Progenitor cell of endocrine pancreas (in vitro differentiated cells): ENCODE measurements around the gene CLASP1. TPM values are rescaled to one million over a fixed set of nuclear protein-coding genes. Genes with fewer than 3 reads are reported as not detected.

Experiments used
- DNase-seq: peaks from one replicate; pipeline ENCODE4 v3.0.0; 2021; ENCODE audit warnings: low spot score; ENCODE audit not compliant: unreplicated experiment
- H3K27ac Mint-ChIP-seq: 2 replicates; pipeline ENCODE4 v1.8.0; 2021; ENCODE audit warnings: mild to moderate bottlenecking, moderate library complexity, mixed read lengths
- H3K27me3 Mint-ChIP-seq: 2 replicates; pipeline ENCODE4 v1.8.0; 2021; ENCODE audit warnings: mixed read lengths
- H3K36me3 Mint-ChIP-seq: 2 replicates; pipeline ENCODE4 v1.8.0; 2022; ENCODE audit warnings: mixed read lengths; ENCODE audit not compliant: insufficient read depth
- H3K4me1 Mint-ChIP-seq: 2 replicates; pipeline ENCODE4 v1.8.0; 2021; ENCODE audit warnings: low read depth, mixed read lengths
- H3K4me3 Mint-ChIP-seq: 2 replicates; pipeline ENCODE4 v1.8.0; 2021; ENCODE audit warnings: low read depth, mild to moderate bottlenecking, moderate library complexity, mixed read lengths
- H3K9me3 Mint-ChIP-seq: 2 replicates; pipeline ENCODE4 v1.8.0; 2021; ENCODE audit warnings: low read depth, mixed read lengths
- total RNA-seq: library from RNA; stranded (reverse); gene quantifications from 2 replicates; pipeline ENCODE4 v1.2.1, GENCODE V29; 2021
- TF ChIP-seq, protein P1 (sequence below): fragments of 200-600 bp; sonication (generic); IDR thresholded peaks from one replicate; pipeline ENCODE4 v1.5.0; 2021; ENCODE audit warnings: antibody characterized with exemption, mild to moderate bottlenecking; ENCODE audit not compliant: unreplicated experiment

The CLASP1 gene
- total RNA-seq, 1 donor from 2014 or later: 102 TPM

DNA sequence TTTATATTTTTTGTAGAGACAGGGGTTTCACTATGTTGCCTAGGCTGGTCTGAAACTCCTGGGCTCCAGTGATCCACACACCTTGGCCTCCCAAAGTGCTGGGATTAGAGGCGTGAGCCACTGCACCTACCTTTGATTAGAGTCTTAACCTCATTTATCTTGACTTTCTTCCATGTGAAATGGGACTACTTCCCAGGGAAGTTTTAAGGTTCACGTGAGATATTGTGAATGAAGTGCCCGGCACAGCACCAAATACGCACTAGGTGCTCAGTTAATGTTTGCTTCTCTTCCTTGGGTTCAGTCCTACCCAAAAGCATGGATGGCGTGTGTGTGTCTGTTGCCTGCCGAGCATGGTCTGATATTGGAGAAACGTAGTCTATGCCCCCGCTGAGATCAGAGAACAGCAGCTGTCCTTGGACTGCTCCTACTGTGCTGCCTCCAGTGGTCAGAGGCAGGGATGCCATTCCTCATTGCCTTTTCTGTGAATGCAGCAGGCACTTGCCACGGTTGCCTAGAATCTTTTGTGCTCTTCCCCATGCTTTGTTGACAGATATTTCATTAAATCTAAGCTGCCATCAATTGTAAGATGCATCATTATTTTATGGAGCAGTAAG lies 351.9 kb downstream of the CLASP1 start:
- no peak for DNase-seq
- TF ChIP-seq, protein P1, sequence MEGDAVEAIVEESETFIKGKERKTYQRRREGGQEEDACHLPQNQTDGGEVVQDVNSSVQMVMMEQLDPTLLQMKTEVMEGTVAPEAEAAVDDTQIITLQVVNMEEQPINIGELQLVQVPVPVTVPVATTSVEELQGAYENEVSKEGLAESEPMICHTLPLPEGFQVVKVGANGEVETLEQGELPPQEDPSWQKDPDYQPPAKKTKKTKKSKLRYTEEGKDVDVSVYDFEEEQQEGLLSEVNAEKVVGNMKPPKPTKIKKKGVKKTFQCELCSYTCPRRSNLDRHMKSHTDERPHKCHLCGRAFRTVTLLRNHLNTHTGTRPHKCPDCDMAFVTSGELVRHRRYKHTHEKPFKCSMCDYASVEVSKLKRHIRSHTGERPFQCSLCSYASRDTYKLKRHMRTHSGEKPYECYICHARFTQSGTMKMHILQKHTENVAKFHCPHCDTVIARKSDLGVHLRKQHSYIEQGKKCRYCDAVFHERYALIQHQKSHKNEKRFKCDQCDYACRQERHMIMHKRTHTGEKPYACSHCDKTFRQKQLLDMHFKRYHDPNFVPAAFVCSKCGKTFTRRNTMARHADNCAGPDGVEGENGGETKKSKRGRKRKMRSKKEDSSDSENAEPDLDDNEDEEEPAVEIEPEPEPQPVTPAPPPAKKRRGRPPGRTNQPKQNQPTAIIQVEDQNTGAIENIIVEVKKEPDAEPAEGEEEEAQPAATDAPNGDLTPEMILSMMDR: peak; percentile 75
- no peaks in the 10 kb centered on the region for H3K4me1 Mint-ChIP-seq

DNA sequence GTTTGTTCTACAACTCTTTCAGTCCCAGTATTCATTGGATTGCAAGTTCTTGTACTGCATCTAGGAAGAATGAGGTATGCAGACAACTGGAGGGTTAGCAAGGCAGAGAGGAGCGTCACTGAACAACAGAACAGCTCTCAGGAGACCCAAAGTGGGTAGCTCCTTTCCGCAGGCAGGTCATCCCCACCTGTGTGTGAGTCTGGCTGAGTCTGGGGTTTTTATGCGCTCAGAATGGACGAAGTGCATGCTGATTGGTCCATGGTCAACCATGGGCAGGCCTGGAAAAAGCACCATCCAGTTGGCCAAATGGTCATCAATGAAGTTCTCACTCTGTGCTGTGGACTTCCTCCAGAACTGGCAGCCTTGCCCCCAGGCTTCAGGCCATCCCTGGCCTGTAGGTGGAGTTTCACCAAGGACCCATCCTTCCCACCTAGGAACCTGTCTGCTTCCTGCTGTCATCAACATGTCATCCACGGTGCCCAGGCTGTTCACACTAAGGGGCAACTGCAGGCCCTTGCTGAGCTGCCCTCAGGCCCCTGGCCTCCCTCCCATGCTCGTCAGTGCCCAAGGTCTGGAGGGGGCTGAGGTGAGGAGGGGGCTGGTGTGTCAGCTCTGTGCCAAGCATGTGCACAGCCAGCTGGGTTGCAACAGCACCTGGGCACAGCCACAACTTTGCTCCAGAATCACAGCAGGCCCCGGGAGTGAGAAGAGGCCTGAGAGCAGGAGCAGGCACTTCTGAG lies 353.2 kb downstream of the CLASP1 start:
- Mint-ChIP-seq H3K27me3 (peaks cover 34% of the 10 kb centered on the region), H3K4me3 (no peak overlapping the region), H3K4me1 (no peaks in the 10 kb centered on the region), H3K9me3 (no peaks in the 10 kb centered on the region), H3K36me3 (no peaks in the 10 kb centered on the region), H3K27ac (no peak overlapping the region)
- TF ChIP-seq, protein P1: no peak
- DNase-seq: no peak

More for the DNA sequence above, 351.9 kb downstream of the CLASP1 start:
- Mint-ChIP-seq H3K4me3 (no peak overlapping the region), H3K27me3 (peaks cover 30% of the 10 kb centered on the region), H3K36me3 (no peaks in the 10 kb centered on the region), H3K9me3 (no peaks in the 10 kb centered on the region), H3K27ac (no peak overlapping the region)

DNA sequence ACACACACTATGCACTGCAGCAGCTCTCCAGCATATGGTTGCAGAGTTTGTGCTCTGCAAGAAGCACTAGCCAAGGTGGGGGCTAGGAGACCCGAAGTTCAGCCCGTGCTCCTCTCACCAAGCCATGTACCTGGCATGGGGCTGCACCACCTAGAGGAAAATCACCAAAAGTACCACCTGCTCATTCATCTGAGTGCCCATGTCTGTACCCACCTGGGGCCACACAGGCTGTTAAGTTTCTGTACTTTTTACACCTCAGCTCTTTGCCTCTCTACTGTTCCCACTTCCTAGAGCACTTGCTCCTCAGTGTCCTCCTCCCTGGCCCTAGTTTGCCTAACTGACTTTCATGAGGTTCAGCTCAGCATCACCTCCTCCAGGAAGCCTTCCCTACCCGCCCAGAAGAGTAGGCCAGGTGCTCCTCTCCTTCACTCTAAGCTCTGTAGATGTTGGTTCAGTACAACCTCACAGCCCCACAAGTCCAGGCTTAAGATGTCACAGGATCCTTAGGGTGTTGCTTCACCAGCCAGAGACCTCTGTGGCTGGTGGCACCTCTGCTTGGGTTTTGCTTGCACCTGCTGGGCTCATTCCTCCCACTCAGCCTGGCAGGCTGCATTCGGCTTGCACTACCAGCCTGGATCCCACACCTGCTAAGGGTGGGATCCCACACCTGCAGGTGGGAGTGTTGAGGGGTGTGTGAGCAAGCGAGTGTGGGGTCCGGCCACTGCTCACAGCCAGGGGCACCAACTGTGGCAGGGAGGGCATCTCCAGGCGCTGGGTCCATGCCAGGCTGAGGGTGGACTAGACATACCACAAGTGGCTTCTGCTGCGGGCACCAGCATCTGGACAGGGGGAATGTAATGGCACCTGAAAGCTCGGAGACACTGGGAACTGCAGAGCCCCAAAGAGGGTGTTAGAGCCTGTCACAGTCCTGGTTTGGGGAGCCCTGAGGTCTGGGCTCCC lies 354.1 kb downstream of the CLASP1 start:
- Mint-ChIP-seq H3K27me3 (peaks cover 35% of the 10 kb centered on the region), H3K9me3 (no peaks in the 10 kb centered on the region), H3K27ac (no peak overlapping the region), H3K4me3 (no peak overlapping the region), H3K4me1 (no peaks in the 10 kb centered on the region), H3K36me3 (no peaks in the 10 kb centered on the region)
- no peak for DNase-seq
- TF ChIP-seq, protein P1: no peak

DNA sequence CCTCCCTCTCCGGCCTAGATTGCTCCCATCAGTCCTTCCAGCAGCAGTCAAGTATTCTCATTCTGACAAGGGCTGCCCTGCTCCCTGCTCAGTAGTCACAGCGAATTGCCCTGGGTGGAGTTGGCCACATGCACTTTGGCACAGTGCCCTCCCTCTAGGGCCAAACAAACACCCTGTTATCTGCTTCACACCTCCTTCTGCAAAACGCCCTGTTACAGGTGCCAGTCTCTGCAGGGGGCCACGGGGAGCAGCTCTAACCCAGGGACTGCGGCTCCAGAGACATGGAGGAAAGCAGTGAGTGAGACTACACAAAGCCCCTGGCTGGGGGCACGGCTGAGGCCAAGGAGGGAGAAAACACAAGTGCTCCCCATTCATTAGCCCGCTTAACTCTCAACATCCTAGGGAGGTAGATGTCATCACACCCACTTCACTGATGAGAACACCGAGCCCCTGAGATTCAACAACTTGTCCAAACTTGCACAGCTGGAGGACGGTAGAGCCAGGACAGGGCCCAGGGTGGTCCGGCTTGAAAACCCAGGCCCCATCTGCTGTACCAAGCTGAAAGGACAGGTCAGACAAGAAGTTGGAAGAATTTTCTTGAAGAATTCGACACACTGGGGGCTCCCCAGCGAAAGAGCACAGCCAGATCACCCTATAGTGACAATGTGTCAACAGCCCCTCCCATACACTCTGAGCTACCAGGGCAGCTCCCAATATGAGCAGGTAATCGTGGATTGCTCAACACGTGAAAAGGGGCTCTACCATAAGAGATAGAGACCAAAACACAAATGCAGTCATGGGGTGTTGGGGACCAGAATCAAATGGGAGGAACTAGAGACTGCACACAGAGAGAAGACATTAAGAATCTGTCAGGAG lies 355.6 kb downstream of the CLASP1 start:
- TF ChIP-seq, protein P1: no peak
- Mint-ChIP-seq H3K4me3 (no peak overlapping the region), H3K9me3 (no peaks in the 10 kb centered on the region), H3K27ac (no peak overlapping the region), H3K27me3 (peaks cover 39% of the 10 kb centered on the region), H3K36me3 (no peaks in the 10 kb centered on the region), H3K4me1 (no peaks in the 10 kb centered on the region)
- DNase-seq: no peak
